ENCODE measurements around the gene DOCK10.
"Not testable (repeated sequence)": the region's sequence is repeated elsewhere in the genome, so short reads cannot be mapped to it uniquely, and the experiment has no call there.

DOCK10 gene

GRCh38 chr2:225065882-225066281, 23.6 kb upstream of the DOCK10 start:
- TF ChIP-seq POLR2A (IDR thresholded peaks at IDR 0.05; ENCODE audit: low read length) (no peak), GATA1 (IDR thresholded peaks at IDR 0.05; ENCODE audit: low read depth, low read length) (no peak)
- no peak for DNase-seq

GRCh38 chr2:225064928-225065327, 22.7 kb upstream of the DOCK10 start:
- no peak for DNase-seq
- TF ChIP-seq POLR2A (IDR thresholded peaks at IDR 0.05; ENCODE audit: low read length): no peak
- TF ChIP-seq GATA1 (IDR thresholded peaks at IDR 0.05; ENCODE audit: low read depth, low read length): no peak

DNA sequence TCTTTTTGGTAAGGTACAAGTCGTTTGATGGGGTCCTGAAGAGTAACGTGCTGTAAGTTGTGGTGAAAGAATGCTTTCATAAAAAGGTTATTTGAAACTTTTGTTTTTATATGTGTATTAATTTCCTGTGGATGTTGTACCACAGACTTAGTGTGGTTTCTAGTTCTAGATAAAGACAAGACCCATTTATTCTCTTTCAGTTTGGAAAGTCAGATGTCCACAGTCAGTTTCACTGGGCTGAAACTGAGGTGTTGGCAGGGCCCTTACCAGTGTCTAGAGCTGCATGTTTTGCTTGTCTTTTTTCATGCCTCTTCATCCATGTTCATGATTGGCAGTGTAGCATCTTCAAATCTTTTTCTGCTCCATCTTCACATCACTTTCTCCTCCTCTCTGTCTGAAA, 22.1 kb upstream of the DOCK10 start:
- TF ChIP-seq POLR2A (IDR thresholded peaks at IDR 0.05; ENCODE audit: low read length) (no peak), GATA1 (IDR thresholded peaks at IDR 0.05; ENCODE audit: low read depth, low read length) (no peak)
- no peak for DNase-seq

DNA sequence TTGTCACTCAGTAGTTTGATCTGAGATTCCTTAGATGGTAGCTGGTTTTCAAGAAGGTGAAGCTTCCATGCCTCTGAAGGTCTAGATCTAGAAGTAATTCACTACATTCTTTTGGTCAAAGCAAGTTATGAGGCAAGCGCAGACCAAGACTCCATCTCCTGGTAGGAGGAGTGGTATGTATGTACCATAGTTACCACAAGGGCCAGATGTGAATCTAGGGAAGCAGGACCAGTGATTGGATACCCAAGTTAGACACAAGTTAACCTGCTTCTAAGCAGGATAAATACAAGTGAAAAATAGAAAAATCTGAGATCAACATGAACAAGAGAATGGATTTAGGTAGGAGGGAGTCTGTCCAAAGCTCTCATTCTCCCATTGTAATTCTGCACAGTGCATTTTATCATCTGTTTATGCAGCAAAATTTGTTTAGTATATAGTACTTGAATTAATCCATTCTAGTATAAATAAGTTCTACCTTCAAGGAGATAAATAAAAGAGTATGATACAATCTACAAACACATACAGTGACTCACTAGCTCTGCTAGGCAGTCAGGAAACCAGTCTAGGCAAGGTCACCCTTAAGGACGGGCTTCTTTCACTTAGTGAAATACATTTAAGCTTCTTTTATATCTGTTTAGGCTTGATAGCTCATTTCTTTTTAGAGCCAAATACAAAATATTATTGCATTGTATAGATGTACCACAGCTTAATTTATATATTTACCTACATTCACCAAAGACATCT, 14.2 kb upstream of the DOCK10 start:
- DNase-seq: no peak
- no peak for TF ChIP-seq GATA1 (IDR thresholded peaks at IDR 0.05; ENCODE audit: low read depth, low read length)
- no peak for TF ChIP-seq POLR2A (IDR thresholded peaks at IDR 0.05; ENCODE audit: low read length)

- no peak for DNase-seq
- TF ChIP-seq GATA1 (IDR thresholded peaks at IDR 0.05; ENCODE audit: low read depth, low read length): no peak
- no peak for TF ChIP-seq POLR2A (IDR thresholded peaks at IDR 0.05; ENCODE audit: low read length)
Measured at GRCh38 chr2:225055714-225056113, 13.4 kb upstream of the DOCK10 start.

- DNase-seq: no peak
Measured at GRCh38 chr2:225052703-225053102, 10.4 kb upstream of the DOCK10 start.

GRCh38 chr2:225047502-225047901, 5.2 kb upstream of the DOCK10 start:
- DNase-seq: not testable (repeated sequence)

More at GRCh38 chr2:225052703-225053102, 10.4 kb upstream of the DOCK10 start:
- TF ChIP-seq POLR2A (IDR thresholded peaks at IDR 0.05; ENCODE audit: low read length): no peak
- TF ChIP-seq GATA1 (IDR thresholded peaks at IDR 0.05; ENCODE audit: low read depth, low read length): no peak

- no peak for DNase-seq
Measured at GRCh38 chr2:225042800-225043167, 516 bp upstream of the DOCK10 start.

DNA sequence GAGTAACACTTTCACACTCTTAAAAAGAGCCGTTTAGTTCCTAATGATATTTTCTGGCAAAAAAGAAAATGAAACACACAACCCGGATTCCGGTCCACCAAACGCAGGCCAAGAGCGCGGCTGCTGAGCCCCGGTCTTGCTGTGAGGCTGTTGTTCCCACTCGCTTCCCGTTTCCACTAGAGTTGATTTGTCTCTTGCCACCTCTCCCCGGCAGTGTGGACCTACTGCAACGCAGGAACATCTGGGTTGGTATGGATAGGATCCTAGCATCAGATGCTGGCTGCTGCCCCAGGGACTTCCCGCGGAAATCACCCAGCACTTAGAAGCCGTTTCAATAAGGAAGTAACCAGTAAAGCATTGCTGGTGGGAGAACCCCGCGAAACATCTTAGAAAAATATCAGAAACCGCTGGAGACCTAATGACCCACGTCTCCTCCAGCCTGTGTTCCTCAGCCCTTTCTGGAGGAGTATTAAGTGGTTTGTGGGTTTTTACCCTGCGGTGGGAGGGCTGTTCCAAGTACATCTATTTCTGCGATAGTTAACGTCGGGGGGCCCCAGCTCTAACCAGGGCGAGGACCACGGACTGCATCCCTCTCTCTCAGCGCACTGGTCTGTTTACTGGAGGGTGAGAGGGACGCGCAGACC, 939 bp downstream of the DOCK10 start:
- TF ChIP-seq GATA1 (IDR thresholded peaks at IDR 0.05; ENCODE audit: low read depth, low read length): no peak
- no peak for TF ChIP-seq POLR2A (IDR thresholded peaks at IDR 0.05; ENCODE audit: low read length)
- DNase-seq: peak in 1 of 2 experiments; percentile 12

More at GRCh38 chr2:225042800-225043167, 516 bp upstream of the DOCK10 start:
- TF ChIP-seq POLR2A (IDR thresholded peaks at IDR 0.05; ENCODE audit: low read length): no peak
- TF ChIP-seq GATA1 (IDR thresholded peaks at IDR 0.05; ENCODE audit: low read depth, low read length): no peak

DNA sequence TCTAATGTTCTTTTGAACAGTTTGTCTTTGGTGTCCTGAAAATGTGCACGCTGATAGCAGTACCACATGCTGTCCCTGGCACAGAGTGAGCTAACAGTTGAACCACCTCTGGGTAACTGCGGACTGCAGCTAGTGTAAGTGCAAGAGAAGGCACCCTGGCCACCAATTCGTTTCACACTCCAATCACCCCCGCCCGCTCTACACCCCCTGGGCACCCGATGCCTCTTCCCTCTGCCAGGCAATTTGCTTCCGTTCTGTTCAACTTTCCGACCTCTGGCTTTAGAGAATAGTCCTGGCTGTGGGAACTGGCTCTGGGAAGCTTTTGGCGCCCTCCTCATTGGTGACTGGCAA, 1.4 kb downstream of the DOCK10 start:
- DNase-seq: peak in 1 of 2 experiments; percentile 10
- TF ChIP-seq GATA1 (IDR thresholded peaks at IDR 0.05; ENCODE audit: low read depth, low read length): no peak
- TF ChIP-seq POLR2A (IDR thresholded peaks at IDR 0.05; ENCODE audit: low read length): no peak

DNA sequence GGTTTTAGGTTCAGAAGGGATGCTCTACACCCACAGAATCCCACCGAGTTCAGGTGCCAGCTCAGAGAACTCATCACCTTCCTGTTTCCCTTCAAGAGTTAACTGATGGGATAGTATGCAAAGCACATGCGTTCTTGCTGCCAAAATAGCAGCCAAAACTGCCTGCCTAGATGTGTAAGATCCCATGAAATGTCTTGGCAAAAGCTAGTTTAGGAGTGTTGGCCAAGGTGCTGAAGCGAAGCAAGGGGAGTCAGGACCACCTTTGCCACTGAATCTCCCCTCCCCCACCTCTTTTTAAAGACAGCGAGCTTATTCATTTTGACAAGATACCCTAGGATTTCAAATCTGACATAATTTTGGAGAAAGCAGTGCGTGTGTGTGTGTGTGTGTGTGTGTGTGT, 2.1 kb downstream of the DOCK10 start:
- TF ChIP-seq GATA1 (IDR thresholded peaks at IDR 0.05; ENCODE audit: low read depth, low read length) (no peak), POLR2A (IDR thresholded peaks at IDR 0.05; ENCODE audit: low read length) (no peak)
- no peak for DNase-seq

GRCh38 chr2:225038231-225038523, 4.1 kb downstream of the DOCK10 start:
- DNase-seq: no peak
- TF ChIP-seq GATA1 (IDR thresholded peaks at IDR 0.05; ENCODE audit: low read depth, low read length): no peak
- no peak for TF ChIP-seq POLR2A (IDR thresholded peaks at IDR 0.05; ENCODE audit: low read length)

DNA sequence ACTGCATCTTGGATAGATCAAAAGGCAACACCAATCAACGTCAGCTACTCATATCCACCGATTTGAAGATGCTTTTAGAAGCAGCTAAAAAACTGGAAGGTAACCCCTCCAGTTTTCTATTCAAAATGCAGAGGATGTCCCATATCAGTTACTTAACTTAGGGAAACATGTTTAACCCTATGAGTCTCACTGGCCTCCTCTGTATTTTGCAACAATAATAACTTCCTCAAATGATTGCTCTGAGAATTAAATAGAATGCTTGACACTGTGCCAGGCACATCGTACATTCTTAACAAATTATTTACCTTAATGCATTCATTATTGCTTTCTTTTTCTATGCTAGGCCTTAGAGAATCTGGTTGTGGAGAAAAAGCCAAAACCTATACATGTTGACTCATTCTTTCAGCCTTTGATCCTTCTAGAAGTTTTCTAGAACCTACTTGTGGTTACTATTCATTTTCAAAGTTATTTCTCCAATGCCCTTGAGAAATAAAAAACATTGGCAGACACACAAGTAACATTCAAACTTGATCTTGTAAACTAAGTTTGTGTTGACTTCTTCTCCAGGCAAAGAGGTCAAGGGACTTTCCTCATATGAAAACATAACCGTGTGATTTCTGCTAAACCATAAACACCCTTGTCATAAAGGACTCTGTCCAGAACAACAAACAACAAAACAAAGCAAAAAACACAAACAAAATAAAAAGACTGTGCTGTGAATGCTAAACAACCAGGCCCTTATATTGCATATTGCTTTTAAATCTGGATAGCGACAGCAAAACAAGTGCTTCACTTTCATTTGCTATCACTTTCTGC, 4.6 kb downstream of the DOCK10 start:
- TF ChIP-seq GATA1 (IDR thresholded peaks at IDR 0.05; ENCODE audit: low read depth, low read length) (no peak), POLR2A (IDR thresholded peaks at IDR 0.05; ENCODE audit: low read length) (no peak)
- DNase-seq: no peak

GRCh38 chr2:225036431-225036830, 5.8 kb downstream of the DOCK10 start:
- no peak for TF ChIP-seq GATA1 (IDR thresholded peaks at IDR 0.05; ENCODE audit: low read depth, low read length)
- no peak for TF ChIP-seq POLR2A (IDR thresholded peaks at IDR 0.05; ENCODE audit: low read length)
- no peak for DNase-seq

Data from erythroblast (primary cell).